Esophagus muscularis mucosa (tissue), 4 donors: ENCODE results near the gene CAPZB. TPM values are rescaled to one million over a fixed set of nuclear protein-coding genes. Genes with fewer than 3 reads are reported as not detected.

Source experiments
- DNase-seq: peaks from one replicate; pipeline ENCODE4 v3.0.0-alpha.2; 2017; ENCODE audit errors: extremely low spot score
- H3K27ac ChIP-seq, 4 donors: fragments of 200-600 bp; sonication (generic); replicated peaks in 1 of 4; 1 replicate in 3 of 4; 2 replicates in 1 of 4; pipeline ENCODE4 v1.5.1; 2016 to 2019; ENCODE audit warnings: mild to moderate bottlenecking in 1 of 4
- H3K27me3 ChIP-seq, 4 donors: fragments of 200-600 bp; sonication (generic); one replicate each; pipeline versions ENCODE4 v1.5.1 to v1.6.0; 2016 to 2019
- H3K36me3 ChIP-seq, 4 donors: fragments of 200-600 bp; sonication (generic); one replicate each; pipeline ENCODE4 v1.5.1; 2016 to 2019
- H3K4me1 ChIP-seq, 4 donors: fragments of 200-600 bp; sonication (generic); one replicate each; pipeline ENCODE4 v1.5.1; 2016 to 2019
- H3K4me3 ChIP-seq, 4 donors: fragments of 200-600 bp; sonication (generic); 1 replicate in 2 of 4; 2 replicates in 2 of 4; pipeline ENCODE4 v1.5.1; 2016 to 2019; ENCODE audit warnings: mild to moderate bottlenecking in 4 of 4, moderate library complexity in 1 of 4
- H3K9me3 ChIP-seq, 4 donors: fragments of 200-600 bp; sonication (generic); 1 replicate in 3 of 4; 2 replicates in 1 of 4; pipeline ENCODE4 v1.5.1; 2016 to 2019
- CTCF ChIP-seq, 3 experiments: fragments of 200-600 bp in 2 of 3; fragments of 450-650 bp in 1 of 3; sonication (generic) in 2 of 3; IDR thresholded peaks; one replicate each; pipeline ENCODE4 v1.5.1; 2017 to 2019; ENCODE audit warnings: antibody characterized with exemption in 3 of 3, mild to moderate bottlenecking in 2 of 3, moderate library complexity in 1 of 3
- EP300 ChIP-seq: sonication (generic); formaldehyde crosslinking; IDR thresholded peaks from one replicate; pipeline ENCODE4 v1.6.1; 2017; ENCODE audit warnings: antibody characterized with exemption
- POLR2A ChIP-seq: fragments of 450-650 bp; IDR thresholded peaks from one replicate; pipeline ENCODE4 v1.6.1; 2017; ENCODE audit warnings: antibody characterized with exemption, moderate library complexity, mild to moderate bottlenecking, low read depth
- POLR2AphosphoS5 ChIP-seq, 2 donors: sonication (generic); formaldehyde crosslinking; IDR thresholded peaks; one replicate each; pipeline ENCODE4 v1.6.1; 2017; ENCODE audit warnings: antibody characterized with exemption in 2 of 2
- WGBS: methylation state at CpG from one replicate; pipeline ENCODE4 v1.1.5; 2018; 5-methylcytosine and 5-hydroxymethylcytosine counted together
- intact Hi-C: fragments of 100-400 bp; cut with DNase I; formaldehyde crosslinking; loops from one replicate; pipeline ENCODE4 v1.15.1; 2023
- total RNA-seq, 4 donors: library from RNA; depleted of rRNA; stranded (reverse); fragments of >200 nt; gene quantifications; one replicate each; pipeline versions ENCODE4 v1.1.0 to v1.2.1, GENCODE V29; 2016

The CAPZB gene
- total RNA-seq, 4 donors from 2014 or later = 186 to 261 (median 203) TPM

GRCh38 chr1:19315378-19316198, 169.8 kb downstream of the CAPZB start:
- H3K4me1 ChIP-seq = peaks cover 16 to 61% (median 48%) of the 10 kb centered on the region in 4 donors
- WGBS = 71% methylated on average over 9 of the region's 17 CpGs
- H3K27me3 ChIP-seq = no peaks in the 10 kb centered on the region
- no peak for DNase-seq
- no peaks in the 10 kb centered on the region for H3K9me3 ChIP-seq
- peaks cover 0 to 26% (median 21%) of the 10 kb centered on the region in 4 donors for H3K36me3 ChIP-seq
- no peak overlapping the region for H3K4me3 ChIP-seq
- intact Hi-C loops = no loop called here
- TF ChIP-seq POLR2A = no peak
- TF ChIP-seq EP300 = no peak
- no peak for TF ChIP-seq CTCF (IDR thresholded peaks at IDR 0.05)
- TF ChIP-seq POLR2AphosphoS5 (IDR thresholded peaks at IDR 0.05) = no peak
- H3K27ac ChIP-seq = no peak overlapping the region

- 91% methylated on average over 8 of the region's 10 CpGs for WGBS
- no peaks in the 10 kb centered on the region for H3K27me3 ChIP-seq
- no peak for TF ChIP-seq POLR2AphosphoS5 (IDR thresholded peaks at IDR 0.05)
- no peak for TF ChIP-seq CTCF (IDR thresholded peaks at IDR 0.05)
- TF ChIP-seq POLR2A = no peak
- TF ChIP-seq EP300 = no peak
- no peaks in the 10 kb centered on the region for H3K9me3 ChIP-seq
- intact Hi-C loops = no loop called here
- no peak overlapping the region for H3K4me3 ChIP-seq
- no peak for DNase-seq
- no peak overlapping the region for H3K27ac ChIP-seq
- peaks cover 0 to 22% (median 15%) of the 10 kb centered on the region in 4 donors for H3K36me3 ChIP-seq
- peaks cover 17 to 72% (median 57%) of the 10 kb centered on the region in 4 donors for H3K4me1 ChIP-seq
These were observed 171.1 kb downstream of the CAPZB start for GRCh38 chr1:19313961-19314882.

- DNase-seq = no peak
- H3K4me3 ChIP-seq = no peak overlapping the region
- peaks cover 17 to 72% (median 57%) of the 10 kb centered on the region in 4 donors for H3K4me1 ChIP-seq
- H3K9me3 ChIP-seq = no peaks in the 10 kb centered on the region
- no peak overlapping the region for H3K27ac ChIP-seq
- TF ChIP-seq POLR2AphosphoS5 (IDR thresholded peaks at IDR 0.05) (no peak), CTCF (IDR thresholded peaks at IDR 0.05) (no peak), EP300 (no peak), POLR2A (no peak)
- intact Hi-C loops = no loop called here
- peaks cover 0 to 16% (median 10%) of the 10 kb centered on the region in 4 donors for H3K36me3 ChIP-seq
- 98% methylated on average over 4 of the region's 4 CpGs for WGBS
- H3K27me3 ChIP-seq = no peaks in the 10 kb centered on the region
These were observed 171.7 kb downstream of the CAPZB start for GRCh38 chr1:19313636-19313959.

GRCh38 chr1:19312782-19313635, 172.3 kb downstream of the CAPZB start:
- intact Hi-C loops = no loop called here
- peaks cover 17 to 71% (median 57%) of the 10 kb centered on the region in 4 donors for H3K4me1 ChIP-seq
- peaks cover 2 to 15% (median 10%) of the 10 kb centered on the region in 4 donors for H3K36me3 ChIP-seq
- 54% methylated on average over 15 of the region's 20 CpGs for WGBS
- H3K27me3 ChIP-seq = no peaks in the 10 kb centered on the region
- TF ChIP-seq POLR2AphosphoS5 (IDR thresholded peaks at IDR 0.05) (no peak), EP300 (no peak), POLR2A (no peak), CTCF (IDR thresholded peaks at IDR 0.05) (no peak)
- H3K4me3 ChIP-seq = peak overlapping the region; percentile 71 to 91 (median 80)
- H3K9me3 ChIP-seq = no peaks in the 10 kb centered on the region
- no peak for DNase-seq
- H3K27ac ChIP-seq = peak overlapping the region; percentile 84 to 93 (median 89)
